Omental fat pad (tissue), 4 donors: ENCODE results near the gene LPP. TPM values are rescaled to one million over a fixed set of nuclear protein-coding genes. Genes with fewer than 3 reads are reported as not detected.

Experiments used
- ATAC-seq: fragments of 150-250 bp; one replicate; pipeline ENCODE4 v1.9.1; 2016; ENCODE audit warnings: mild to moderate bottlenecking, moderate library complexity; ENCODE audit not compliant: low FRiP score
- DNase-seq: peaks from one replicate; pipeline ENCODE4 v3.0.0-alpha.2; 2019; ENCODE audit warnings: low spot score
- CTCF ChIP-seq, 3 donors: fragments of 450-650 bp; IDR thresholded peaks; one replicate each; pipeline ENCODE4 v1.5.1; 2016 to 2017; ENCODE audit warnings: antibody characterized with exemption in 3 of 3, mild to moderate bottlenecking in 3 of 3, moderate library complexity in 2 of 3
- total RNA-seq, 4 donors: library from RNA; depleted of rRNA; stranded (reverse); fragments of >200 nt; gene quantifications; one replicate each; pipeline ENCODE4 v1.1.0, GENCODE V29; 2016

The LPP gene
- total RNA-seq, 4 donors from 2014 or later: 113 to 302 (median 126) TPM

- DNase-seq: no peak
- TF ChIP-seq CTCF (IDR thresholded peaks at IDR 0.05): no peak
- ATAC-seq: no peak
These were observed 140.2 kb downstream of the LPP start for GRCh38 chr3:188294113-188294512.

DNA sequence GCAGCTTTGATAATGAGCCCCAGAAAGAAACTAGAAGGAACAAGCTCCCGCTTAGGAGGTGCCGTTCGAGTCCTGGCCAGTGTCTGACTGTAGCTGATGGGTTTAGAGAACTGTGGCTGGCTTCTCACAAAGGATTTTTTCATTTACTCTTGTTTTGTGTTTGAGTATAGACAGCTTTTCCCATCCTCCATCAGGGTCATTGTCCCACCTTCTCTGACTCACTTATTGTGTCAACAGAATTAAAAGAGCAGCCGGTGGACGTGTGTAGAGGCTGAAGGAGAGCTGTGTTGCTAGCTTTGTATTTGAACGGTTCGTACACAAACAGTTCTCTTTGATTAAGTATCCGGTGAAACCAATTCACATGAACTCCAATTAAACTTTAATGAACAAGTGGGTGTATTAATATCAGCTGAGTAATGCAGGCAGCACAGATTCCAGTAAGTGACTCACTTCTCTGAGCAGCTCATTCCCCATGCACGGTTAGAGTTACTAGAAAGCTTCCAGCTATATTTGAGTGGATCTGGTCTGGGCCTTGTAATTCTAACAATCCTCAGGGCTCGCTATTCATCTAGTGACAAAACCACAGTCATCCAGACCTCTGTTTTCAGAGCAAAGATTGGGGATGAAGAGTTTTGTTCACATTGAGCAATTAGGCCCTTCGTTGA lies 141.0 kb downstream of the LPP start:
- DNase-seq (no peak), ATAC-seq (peak; percentile 77)
- no peak for TF ChIP-seq CTCF (IDR thresholded peaks at IDR 0.05)

- ATAC-seq (no peak), DNase-seq (no peak)
- TF ChIP-seq CTCF (IDR thresholded peaks at IDR 0.05): no peak
These were observed 141.9 kb downstream of the LPP start for GRCh38 chr3:188295876-188296275.

- DNase-seq (no peak), ATAC-seq (peak; percentile 66)
- TF ChIP-seq CTCF (IDR thresholded peaks at IDR 0.05): no peak
These were observed 143.0 kb downstream of the LPP start for GRCh38 chr3:188296761-188297612.

DNA sequence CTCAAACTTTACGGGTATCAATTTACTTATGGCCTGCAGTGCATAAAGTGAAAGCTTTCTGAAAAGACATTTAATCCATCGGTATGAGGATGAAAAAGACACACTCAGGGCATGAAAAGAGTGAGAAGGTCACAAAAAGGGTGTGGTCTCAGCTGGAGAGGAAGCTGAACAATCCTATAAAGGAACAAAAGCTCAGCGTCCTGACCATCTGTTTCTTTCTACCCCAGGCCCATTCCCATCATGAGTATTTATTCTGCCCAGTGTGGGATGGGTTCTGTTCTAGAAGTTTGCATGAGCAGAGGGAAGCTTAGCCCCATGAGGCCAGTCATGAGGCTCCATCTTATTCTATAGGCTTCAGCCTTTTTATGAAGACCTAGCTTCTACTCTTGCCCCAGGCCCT lies 144.6 kb downstream of the LPP start:
- ATAC-seq (no peak), DNase-seq (no peak)
- TF ChIP-seq CTCF (IDR thresholded peaks at IDR 0.05): no peak

DNA sequence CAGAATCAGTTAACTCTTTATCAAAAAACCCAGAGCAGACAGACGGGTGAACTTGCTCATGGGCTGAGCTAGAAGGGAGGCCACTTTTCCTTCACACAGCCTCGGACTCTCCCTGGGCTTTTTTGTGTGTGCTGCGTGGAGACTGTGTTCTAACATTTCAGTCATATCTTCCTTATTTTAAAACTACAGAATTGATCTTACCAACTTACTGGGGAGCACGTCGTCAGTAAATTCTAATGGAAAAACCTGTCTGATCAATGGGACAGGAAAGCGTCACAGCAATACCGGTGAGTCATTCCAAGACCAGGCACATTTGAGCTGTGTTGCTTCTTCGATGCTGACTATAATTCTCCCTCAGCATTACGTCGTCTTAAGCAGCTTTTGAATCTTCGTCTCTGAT lies 145.1 kb downstream of the LPP start:
- DNase-seq (no peak), ATAC-seq (no peak)
- TF ChIP-seq CTCF (IDR thresholded peaks at IDR 0.05): no peak

- TF ChIP-seq CTCF (IDR thresholded peaks at IDR 0.05): no peak
- ATAC-seq: no peak
- DNase-seq: no peak
These were observed 145.8 kb downstream of the LPP start for GRCh38 chr3:188299708-188300107.
